PC-3 (cell line): ENCODE data around the gene NTF3.

Experiments used
- CTCF ChIP-seq: fragments of 300-600 bp; sonication (generic); conservative IDR thresholded peaks from 2 replicates; pipeline ENCODE4 v1.5.1; 2017; ENCODE audit warnings: antibody characterized with exemption, low read depth, mild to moderate bottlenecking, low read length
- EZH2 ChIP-seq: fragments of 300-600 bp; sonication (generic); IDR thresholded peaks from one replicate; pipeline ENCODE4 v1.6.1; 2017; ENCODE audit warnings: antibody characterized with exemption, mild to moderate bottlenecking, low read length; ENCODE audit not compliant: unreplicated experiment

- TF ChIP-seq CTCF (no peak), EZH2 (no peak)
These were observed 9.8 kb downstream of the NTF3 start for GRCh38 chr12:5441497-5442236.
